Measurements from ENCODE around the gene EPS15. TPM values are rescaled to one million over a fixed set of nuclear protein-coding genes. Genes with fewer than 3 reads are reported as not detected.
A peak's percentile ranks its signal among the peaks of the same experiment; 100 is the strongest.

Gene EPS15
- total and polyA plus RNA-seq, 2 of the 13 experiments (the other 11 are each of a cell fraction or from before 2014, with no cell fraction given), result 14.3 to 19.3 TPM

DNA sequence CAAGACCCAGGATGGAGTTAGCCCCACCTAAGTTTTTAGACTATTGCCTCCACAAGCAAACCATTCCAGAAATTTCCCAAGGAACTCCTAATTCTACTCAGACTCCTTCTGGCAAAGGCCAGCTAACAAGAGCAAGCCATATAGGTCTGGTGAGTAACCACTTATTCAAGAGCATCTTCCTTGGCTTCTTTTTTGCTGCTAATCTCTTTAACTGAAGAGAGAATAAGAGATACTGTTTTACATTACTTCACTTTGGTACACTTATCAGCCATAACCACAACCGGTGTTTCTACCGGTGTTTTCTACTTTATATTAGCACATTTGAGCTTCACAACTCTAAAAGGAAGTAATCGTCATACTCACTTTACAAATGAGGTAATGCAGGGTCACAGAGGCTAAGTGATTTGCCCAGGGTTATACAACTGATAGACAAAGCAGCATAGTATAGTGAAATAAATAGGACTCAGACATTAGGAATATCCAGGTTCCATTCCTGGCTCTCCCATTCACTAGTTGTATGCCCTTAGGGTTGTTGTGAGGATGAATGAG lies 1.7 kb upstream of the EPS15 start (continued):
- TF ChIP-seq NRL (CRISPR knock-in tag; IDR thresholded peaks at IDR 0.05; ENCODE audit: borderline replicate concordance), result no peak
- TF ChIP-seq ATRX (CRISPR knock-in tag; IDR thresholded peaks at IDR 0.05; ENCODE audit: borderline replicate concordance), result no peak
- no peak for TF ChIP-seq ZC3H4 (CRISPR knock-in tag; IDR thresholded peaks at IDR 0.05; ENCODE audit: borderline replicate concordance)
- TF ChIP-seq TP53 (CRISPR knock-in tag; conservative IDR thresholded peaks at IDR 0.05), result no peak

DNA sequence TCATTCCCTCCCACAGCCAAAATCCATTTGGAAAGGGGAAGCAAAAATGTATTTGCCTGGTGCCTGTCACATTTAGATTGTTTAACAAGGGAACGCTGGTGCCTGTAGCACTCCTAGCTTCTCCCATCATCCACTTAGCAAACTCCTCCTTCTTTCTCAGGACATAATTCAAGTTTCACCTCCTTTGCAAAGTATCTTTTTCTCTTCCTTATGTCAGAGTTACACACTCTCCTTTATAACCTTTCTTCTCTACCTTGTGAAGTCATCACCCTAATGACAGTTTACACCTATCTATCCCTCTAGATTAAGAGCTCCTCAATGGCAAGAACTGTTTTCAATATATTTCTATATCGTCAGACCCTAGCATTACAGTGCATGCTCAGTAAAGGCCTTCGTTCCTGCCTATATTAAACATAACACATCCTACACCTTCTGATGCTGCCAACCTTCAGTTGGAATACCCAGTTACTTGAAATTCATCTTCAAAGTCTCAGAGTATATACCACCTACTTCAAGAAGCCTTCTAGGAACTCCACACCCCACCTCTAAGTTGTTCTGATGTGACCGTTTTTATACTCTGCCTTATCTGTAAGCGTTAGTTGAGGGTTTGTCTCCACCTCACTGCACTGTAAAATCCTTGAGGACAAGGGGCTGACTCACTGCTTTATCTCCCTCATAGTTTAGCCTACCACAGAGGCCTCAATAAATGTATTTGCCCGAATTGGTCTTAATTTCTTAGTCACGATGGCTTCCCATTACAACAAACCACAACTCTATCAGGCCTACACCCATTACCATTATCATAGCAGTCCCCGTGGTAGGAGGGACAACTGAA lies 1.0 kb upstream of the EPS15 start:
- no peak overlapping the region for H2AFZ ChIP-seq (ENCODE audit: low read length)
- H3K9me3 ChIP-seq (ENCODE audit: low read length), result no peaks in the 10 kb centered on the region
- H3K36me3 ChIP-seq (replicated peaks in 1 of 2; ENCODE audit: control insufficient read depth in 1 of 2, insufficient read depth in 2 of 2, low read length in 2 of 2), result no peaks in the 10 kb centered on the region
- in situ Hi-C loops (cut with HindIII; ENCODE audit: extremely low pct_ligation_motif_present, low pct_unique_long_range_greater_than_20kb), result no loop called here
- POLR2A ChIA-PET, result interaction anchor here (1.3 kb wide), 1 partner anchor 249 kb away, joined by 3 read pairs; no protein-coding TSS in a partner anchor
- DNase-seq (ENCODE audit: low spot score) (no peak), ATAC-seq (no peak), FAIRE-seq (no peak)
- no peak overlapping the region for H3K4me3 ChIP-seq (replicated peaks in 1 of 3; ENCODE audit: insufficient read depth in 1 of 3, low read depth in 2 of 3, low read length in 3 of 3)
- H3K27me3 ChIP-seq (ENCODE audit: control insufficient read depth in 1 of 2, insufficient read depth in 2 of 2, low read length in 2 of 2), result no peaks in the 10 kb centered on the region
- H3K79me2 ChIP-seq (ENCODE audit: insufficient read depth, low read length), result peaks cover 33% of the 10 kb centered on the region
- WGBS (ENCODE audit: low lambda C conversion rate), result 85% methylated on average over 8 of the region's 8 CpGs
- peaks cover 25% of the 10 kb centered on the region for H3K4me1 ChIP-seq (ENCODE audit: insufficient read depth, low read length)
- TF ChIP-seq ZNF605 (CRISPR knock-in tag; IDR thresholded peaks at IDR 0.05) (no peak), ZNF101 (CRISPR knock-in tag; IDR thresholded peaks at IDR 0.05; ENCODE audit: borderline replicate concordance, low read depth) (no peak), ZFP41 (CRISPR knock-in tag; IDR thresholded peaks at IDR 0.05; ENCODE audit: borderline replicate concordance) (no peak), SIX1 (CRISPR knock-in tag; IDR thresholded peaks at IDR 0.05; ENCODE audit: borderline replicate concordance) (no peak), ZNF160 (CRISPR knock-in tag; IDR thresholded peaks at IDR 0.05) (no peak), ZSCAN20 (CRISPR knock-in tag; IDR thresholded peaks at IDR 0.05; ENCODE audit: borderline replicate concordance) (no peak), ZNF432 (CRISPR knock-in tag; IDR thresholded peaks at IDR 0.05; ENCODE audit: borderline replicate concordance) (no peak), HOXA3 (CRISPR knock-in tag; IDR thresholded peaks at IDR 0.05) (no peak), MAZ (IDR thresholded peaks at IDR 0.05; ENCODE audit: borderline replicate concordance, low read depth, low read length) (no peak), MAZ (CRISPR knock-in tag; IDR thresholded peaks at IDR 0.05; ENCODE audit: low read depth) (0 out of 2 replicates have a peak, but pooled peaks have one; percentile 0)
- TF ChIP-seq, protein P1, sequence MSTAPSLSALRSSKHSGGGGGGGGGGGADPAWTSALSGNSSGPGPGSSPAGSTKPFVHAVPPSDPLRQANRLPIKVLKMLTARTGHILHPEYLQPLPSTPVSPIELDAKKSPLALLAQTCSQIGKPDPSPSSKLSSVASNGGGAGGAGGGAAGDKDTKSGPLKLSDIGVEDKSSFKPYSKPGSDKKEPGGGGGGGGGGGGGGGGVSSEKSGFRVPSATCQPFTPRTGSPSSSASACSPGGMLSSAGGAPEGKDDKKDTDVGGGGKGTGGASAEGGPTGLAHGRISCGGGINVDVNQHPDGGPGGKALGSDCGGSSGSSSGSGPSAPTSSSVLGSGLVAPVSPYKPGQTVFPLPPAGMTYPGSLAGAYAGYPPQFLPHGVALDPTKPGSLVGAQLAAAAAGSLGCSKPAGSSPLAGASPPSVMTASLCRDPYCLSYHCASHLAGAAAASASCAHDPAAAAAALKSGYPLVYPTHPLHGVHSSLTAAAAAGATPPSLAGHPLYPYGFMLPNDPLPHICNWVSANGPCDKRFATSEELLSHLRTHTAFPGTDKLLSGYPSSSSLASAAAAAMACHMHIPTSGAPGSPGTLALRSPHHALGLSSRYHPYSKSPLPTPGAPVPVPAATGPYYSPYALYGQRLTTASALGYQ (CRISPR knock-in tag; IDR thresholded peaks at IDR 0.05), result peak; percentile 7; the same call in 1 of the 2 replicates
- H3K9ac ChIP-seq (ENCODE audit: insufficient read depth, low read depth, low read length), result no peak overlapping the region
- H3K4me2 ChIP-seq (ENCODE audit: low read depth, low read length), result no peak overlapping the region
- TSS peak; percentile 55 for BruUV-seq (replicated peaks)
- no peaks in the 10 kb centered on the region for H4K20me1 ChIP-seq (ENCODE audit: insufficient read depth, low read length)
- CTCF ChIA-PET (ENCODE audit: low intra/inter-chr PET ratio, low total read pairs), result no interaction called here
- H3K27ac ChIP-seq (ENCODE audit: extremely low read length, insufficient read depth, low read length), result no peak overlapping the region
- intact Hi-C loops (cut with micrococcal nuclease; ENCODE audit: unreplicated experiment), result no loop called here
